PC-3 (cell line): Measurements from ENCODE around the gene GRIN3B. TPM values are rescaled to one million over a fixed set of nuclear protein-coding genes. Genes with fewer than 3 reads are reported as not detected.

Experiments
- ATAC-seq: fragments of 200-7000 bp; cut with Tn5 transposase; 2 replicates; pipeline ENCODE4 v1.9.1; 2020; ENCODE audit warnings: mild to moderate bottlenecking, moderate library complexity
- BruUV-seq: library from RNA; stranded (reverse); fragments of 400-500 nt; replicated peaks from 2 replicates; lab custom pipeline; 2021; lab: Mats Ljungman, UMichigan
- CTCF ChIA-PET: fragments of 300-600 bp; sonication (Branson Sonifier 250); formaldehyde crosslinking; loops from one replicate; lab custom pipeline; 2022; ENCODE audit warnings: antibody characterized with exemption; lab: Charles Lee
- POLR2A ChIA-PET: fragments of 300-600 bp; sonication (Branson Sonifier 250); formaldehyde crosslinking; loops from one replicate; lab custom pipeline; 2022; ENCODE audit warnings: antibody characterized with exemption; ENCODE audit not compliant: unreplicated experiment; lab: Charles Lee
- DNase-seq: peaks from one replicate; pipeline ENCODE4 v3.0.0-alpha.2; 2015
- H2AFZ ChIP-seq: fragments of 300-600 bp; sonication (generic); 2 replicates; pipeline ENCODE4 v1.6.0; 2016; ENCODE audit warnings: antibody characterized with exemption, low read length
- H3F3A ChIP-seq: fragments of 300-600 bp; sonication (generic); one replicate; pipeline ENCODE4 v1.6.0; 2017; ENCODE audit warnings: antibody characterized with exemption, low read length, control low read depth, mild to moderate bottlenecking; ENCODE audit not compliant: unreplicated experiment
- H3K27ac ChIP-seq: fragments of 300-600 bp; sonication (generic); 2 replicates; pipeline ENCODE4 v1.5.1; 2016; ENCODE audit warnings: mild to moderate bottlenecking, low read length
- H3K27me3 ChIP-seq: fragments of 300-600 bp; sonication (generic); 2 replicates; pipeline ENCODE4 v1.6.1; 2016; ENCODE audit warnings: low read length, mixed read lengths
- H3K36me3 ChIP-seq: fragments of 300-600 bp; sonication (generic); 2 replicates; pipeline ENCODE4 v1.6.1; 2016; ENCODE audit warnings: low read depth, mixed run types, low read length, mixed read lengths
- H3K4me1 ChIP-seq: fragments of 300-600 bp; sonication (generic); 2 replicates; pipeline ENCODE4 v1.5.1; 2016; ENCODE audit warnings: low read length; ENCODE audit not compliant: insufficient read depth
- H3K4me2 ChIP-seq: fragments of 300-600 bp; sonication (generic); 2 replicates; pipeline ENCODE4 v1.6.0; 2016; ENCODE audit warnings: low read length
- H3K4me3 ChIP-seq: fragments of 300-600 bp; sonication (generic); 2 replicates; pipeline ENCODE4 v1.5.1; 2016; ENCODE audit warnings: mild to moderate bottlenecking, low read length, mixed read lengths
- H3K79me2 ChIP-seq: fragments of 300-600 bp; sonication (generic); 2 replicates; pipeline ENCODE4 v1.6.1; 2017; ENCODE audit warnings: low read length, mixed read lengths
- H3K9ac ChIP-seq: fragments of 300-600 bp; sonication (generic); 2 replicates; pipeline ENCODE4 v1.6.0; 2016; ENCODE audit warnings: mild to moderate bottlenecking, low read length
- H3K9me2 ChIP-seq: fragments of 300-600 bp; sonication (generic); replicated peaks from 2 replicates; pipeline ENCODE4 v1.6.1; 2016; ENCODE audit warnings: mixed run types, low read length, mixed read lengths
- H3K9me3 ChIP-seq: fragments of 300-600 bp; sonication (generic); 2 replicates; pipeline ENCODE4 v1.6.1; 2016; ENCODE audit warnings: low read length, mixed read lengths
- H4K20me1 ChIP-seq: fragments of 300-600 bp; sonication (generic); 2 replicates; pipeline ENCODE4 v1.6.1; 2016; ENCODE audit warnings: low read length, mixed read lengths
- CTCF ChIP-seq: fragments of 300-600 bp; sonication (generic); conservative IDR thresholded peaks from 2 replicates; pipeline ENCODE4 v1.5.1; 2017; ENCODE audit warnings: antibody characterized with exemption, low read depth, mild to moderate bottlenecking, low read length
- EZH2 ChIP-seq: fragments of 300-600 bp; sonication (generic); IDR thresholded peaks from one replicate; pipeline ENCODE4 v1.6.1; 2017; ENCODE audit warnings: antibody characterized with exemption, mild to moderate bottlenecking, low read length; ENCODE audit not compliant: unreplicated experiment
- EZH2phosphoT487 ChIP-seq: fragments of 300-600 bp; sonication (generic); IDR thresholded peaks from 2 replicates; pipeline ENCODE4 v1.6.1; 2018; ENCODE audit warnings: mild to moderate bottlenecking, antibody characterized with exemption, low read length, borderline replicate concordance
- intact Hi-C: fragments of 100-400 bp; cut with micrococcal nuclease; formaldehyde crosslinking; loops from 2 replicates; pipeline ENCODE4 v1.9.0; 2023
- total RNA-seq: library from RNA; depleted of rRNA; stranded (reverse); fragments of >200 nt; gene quantifications from 2 replicates; pipeline ENCODE4 v1.2.3, GENCODE V29; 2014

The GRIN3B gene
- total RNA-seq, 1 experiment from 2014 or later = 0.69 TPM

GRCh38 chr19:1035998-1036621 is 35.9 kb downstream of the GRIN3B start:
- ChIA-PET CTCF (no interaction called here), POLR2A (no interaction called here)
- no peak for ATAC-seq

GRCh38 chr19:1037621-1038064 is 37.4 kb downstream of the GRIN3B start:
- ChIA-PET CTCF (no interaction called here), POLR2A (interaction anchor here (0.6 kb wide), 1 partner anchor 201 kb away, joined by 4 read pairs; no protein-coding TSS in a partner anchor)
- no peak overlapping the region for H3K9ac ChIP-seq

More at GRCh38 chr19:1035998-1036621, 35.9 kb downstream of the GRIN3B start:
- Histone ChIP-seq H3K36me3 (peaks cover 6% of the 10 kb centered on the region; the same call in 1 of the 2 replicates), H3K27me3 (no peaks in the 10 kb centered on the region), H2AFZ (no peak overlapping the region), H3K9me2 (no peaks in the 10 kb centered on the region), H3K9me3 (no peaks in the 10 kb centered on the region), H3K4me2 (no peak overlapping the region), H3K9ac (no peak overlapping the region), H3K79me2 (no peaks in the 10 kb centered on the region), H3K27ac (no peak overlapping the region), H3F3A (no peaks in the 10 kb centered on the region), H4K20me1 (no peaks in the 10 kb centered on the region), H3K4me1 (peaks cover 4% of the 10 kb centered on the region; the same call in 1 of the 2 replicates), H3K4me3 (no peak overlapping the region)
- DNase-seq = no peak
- no peak for TF ChIP-seq EZH2
- no peak for TF ChIP-seq EZH2phosphoT487
- TF ChIP-seq CTCF = no peak
- intact Hi-C loops = no loop called here
- BruUV-seq = no TSS peak

More at GRCh38 chr19:1037621-1038064, 37.4 kb downstream of the GRIN3B start:
- Histone ChIP-seq H3F3A (no peaks in the 10 kb centered on the region), H2AFZ (no peak overlapping the region), H3K4me1 (peaks cover 16% of the 10 kb centered on the region; the same call in 1 of the 2 replicates), H3K4me2 (no peak overlapping the region), H3K9me2 (no peaks in the 10 kb centered on the region), H3K27me3 (no peaks in the 10 kb centered on the region), H3K27ac (no peak overlapping the region), H3K36me3 (no peaks in the 10 kb centered on the region; the same call in 1 of the 2 replicates), H3K79me2 (no peaks in the 10 kb centered on the region), H4K20me1 (no peaks in the 10 kb centered on the region), H3K4me3 (no peak overlapping the region), H3K9me3 (no peaks in the 10 kb centered on the region)
- no peak for DNase-seq
- intact Hi-C loops = no loop called here
- no peak for TF ChIP-seq EZH2phosphoT487
- no peak for TF ChIP-seq CTCF
- no peak for TF ChIP-seq EZH2
- no peak for ATAC-seq
- BruUV-seq = no TSS peak
